ENCODE data around the gene MEIOC. TPM values are rescaled to one million over a fixed set of nuclear protein-coding genes. Genes with fewer than 3 reads are reported as not detected.

The MEIOC gene
- total RNA-seq, 1 experiment from 2014 or later: not detected

GRCh38 chr17:44646280-44646679 is 10.0 kb upstream of the MEIOC start:
- no peak overlapping the region for H3K4me2 ChIP-seq (ENCODE audit: low read length)
- H3K9me2 ChIP-seq (replicated peaks; ENCODE audit: low read length): no peaks in the 10 kb centered on the region
- H3K36me3 ChIP-seq (ENCODE audit: low read depth, low read length): no peaks in the 10 kb centered on the region
- no peak overlapping the region for H3K9ac ChIP-seq (ENCODE audit: low read length)
- H3K4me3 ChIP-seq (ENCODE audit: low read length): no peak overlapping the region
- BruUV-seq (replicated peaks): no TSS peak
- DNase-seq (no peak), ATAC-seq (no peak)
- H3K79me2 ChIP-seq (ENCODE audit: low read length): no peaks in the 10 kb centered on the region
- H3K27ac ChIP-seq (ENCODE audit: low read length): no peak overlapping the region
- no peaks in the 10 kb centered on the region for H3K4me1 ChIP-seq (ENCODE audit: insufficient read depth, low read length)
- POLR2A ChIA-PET (ENCODE audit: unreplicated experiment): no interaction called here
- intact Hi-C loops (cut with micrococcal nuclease): no loop called here
- no peaks in the 10 kb centered on the region for H3F3A ChIP-seq (ENCODE audit: low read length, unreplicated experiment)
- no peaks in the 10 kb centered on the region for H3K27me3 ChIP-seq (ENCODE audit: low read length)
- TF ChIP-seq, protein P1, sequence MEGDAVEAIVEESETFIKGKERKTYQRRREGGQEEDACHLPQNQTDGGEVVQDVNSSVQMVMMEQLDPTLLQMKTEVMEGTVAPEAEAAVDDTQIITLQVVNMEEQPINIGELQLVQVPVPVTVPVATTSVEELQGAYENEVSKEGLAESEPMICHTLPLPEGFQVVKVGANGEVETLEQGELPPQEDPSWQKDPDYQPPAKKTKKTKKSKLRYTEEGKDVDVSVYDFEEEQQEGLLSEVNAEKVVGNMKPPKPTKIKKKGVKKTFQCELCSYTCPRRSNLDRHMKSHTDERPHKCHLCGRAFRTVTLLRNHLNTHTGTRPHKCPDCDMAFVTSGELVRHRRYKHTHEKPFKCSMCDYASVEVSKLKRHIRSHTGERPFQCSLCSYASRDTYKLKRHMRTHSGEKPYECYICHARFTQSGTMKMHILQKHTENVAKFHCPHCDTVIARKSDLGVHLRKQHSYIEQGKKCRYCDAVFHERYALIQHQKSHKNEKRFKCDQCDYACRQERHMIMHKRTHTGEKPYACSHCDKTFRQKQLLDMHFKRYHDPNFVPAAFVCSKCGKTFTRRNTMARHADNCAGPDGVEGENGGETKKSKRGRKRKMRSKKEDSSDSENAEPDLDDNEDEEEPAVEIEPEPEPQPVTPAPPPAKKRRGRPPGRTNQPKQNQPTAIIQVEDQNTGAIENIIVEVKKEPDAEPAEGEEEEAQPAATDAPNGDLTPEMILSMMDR (conservative IDR thresholded peaks at IDR 0.05; ENCODE audit: low read depth, low read length): no peak
- no peak for TF ChIP-seq EZH2 (IDR thresholded peaks at IDR 0.05; ENCODE audit: low read length, unreplicated experiment)
- no peak for TF ChIP-seq EZH2phosphoT487 (IDR thresholded peaks at IDR 0.05; ENCODE audit: borderline replicate concordance, low read length)
- H3K9me3 ChIP-seq (ENCODE audit: low read length): no peaks in the 10 kb centered on the region
- H2AFZ ChIP-seq (ENCODE audit: low read length): no peak overlapping the region
- H4K20me1 ChIP-seq (ENCODE audit: low read length): no peaks in the 10 kb centered on the region
- CTCF ChIA-PET: no interaction called here

DNA sequence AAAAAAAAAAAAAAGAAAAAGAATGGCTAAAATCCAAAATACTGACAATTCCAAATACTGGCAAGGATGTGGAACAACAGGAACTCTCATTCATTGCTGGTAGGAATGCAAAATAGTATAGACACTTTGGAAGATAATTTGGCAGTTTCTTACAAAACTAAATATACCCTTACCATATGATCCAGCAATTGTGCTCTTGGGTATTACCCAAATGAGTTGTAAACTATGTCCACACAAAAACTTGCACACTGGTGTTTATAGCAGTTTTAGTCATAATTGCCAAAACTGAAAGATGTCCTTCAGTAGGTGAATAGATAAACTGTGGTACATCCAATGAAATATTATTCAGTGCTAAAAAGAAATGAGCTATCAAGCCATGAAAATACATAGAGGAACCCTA is 8.5 kb upstream of the MEIOC start:
- no peak overlapping the region for H3K9ac ChIP-seq (ENCODE audit: low read length)
- no peaks in the 10 kb centered on the region for H3K79me2 ChIP-seq (ENCODE audit: low read length)
- TF ChIP-seq, protein P1 (conservative IDR thresholded peaks at IDR 0.05; ENCODE audit: low read depth, low read length): no peak
- TF ChIP-seq EZH2 (IDR thresholded peaks at IDR 0.05; ENCODE audit: low read length, unreplicated experiment): no peak
- TF ChIP-seq EZH2phosphoT487 (IDR thresholded peaks at IDR 0.05; ENCODE audit: borderline replicate concordance, low read length): no peak
- no peak for ATAC-seq
- no TSS peak for BruUV-seq (replicated peaks)
- H3F3A ChIP-seq (ENCODE audit: low read length, unreplicated experiment): no peaks in the 10 kb centered on the region
- no peaks in the 10 kb centered on the region for H3K27me3 ChIP-seq (ENCODE audit: low read length)
- H3K36me3 ChIP-seq (ENCODE audit: low read depth, low read length): no peaks in the 10 kb centered on the region
- intact Hi-C loops (cut with micrococcal nuclease): no loop called here
- H3K9me2 ChIP-seq (replicated peaks; ENCODE audit: low read length): no peaks in the 10 kb centered on the region
- no peak overlapping the region for H3K27ac ChIP-seq (ENCODE audit: low read length)
- H3K4me2 ChIP-seq (ENCODE audit: low read length): no peak overlapping the region
- H4K20me1 ChIP-seq (ENCODE audit: low read length): no peaks in the 10 kb centered on the region
- ChIA-PET POLR2A (ENCODE audit: unreplicated experiment) (no interaction called here), CTCF (no interaction called here)
- DNase-seq: no peak
- H3K4me1 ChIP-seq (ENCODE audit: insufficient read depth, low read length): no peaks in the 10 kb centered on the region
- H2AFZ ChIP-seq (ENCODE audit: low read length): no peak overlapping the region
- no peaks in the 10 kb centered on the region for H3K9me3 ChIP-seq (ENCODE audit: low read length)
- H3K4me3 ChIP-seq (ENCODE audit: low read length): no peak overlapping the region

DNA sequence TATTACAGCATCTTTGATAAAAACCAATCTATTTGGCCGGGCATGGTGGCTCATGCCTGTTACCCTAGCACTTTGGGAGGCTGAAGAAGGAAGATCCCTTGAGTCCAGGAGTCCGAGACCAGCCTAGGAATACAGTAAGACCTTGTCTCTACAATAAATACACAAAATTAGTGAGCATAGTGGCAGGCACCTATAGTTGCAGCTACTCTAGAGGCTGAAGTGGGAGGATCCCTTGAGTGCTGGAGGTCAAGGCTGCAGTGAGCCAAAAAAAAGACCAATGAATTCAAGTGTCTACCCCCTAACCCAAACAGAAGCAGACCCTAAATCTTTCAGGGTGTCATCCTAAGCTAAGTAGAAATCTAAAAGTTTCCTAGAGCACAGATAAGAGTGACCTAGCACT is 7.3 kb upstream of the MEIOC start:
- Histone ChIP-seq H4K20me1 (ENCODE audit: low read length) (no peaks in the 10 kb centered on the region), H3K27me3 (ENCODE audit: low read length) (no peaks in the 10 kb centered on the region), H3K36me3 (ENCODE audit: low read depth, low read length) (no peaks in the 10 kb centered on the region), H3K79me2 (ENCODE audit: low read length) (no peaks in the 10 kb centered on the region), H3F3A (ENCODE audit: low read length, unreplicated experiment) (no peaks in the 10 kb centered on the region), H3K4me3 (ENCODE audit: low read length) (no peak overlapping the region), H3K4me2 (ENCODE audit: low read length) (no peak overlapping the region), H3K4me1 (ENCODE audit: insufficient read depth, low read length) (no peaks in the 10 kb centered on the region), H3K9me3 (ENCODE audit: low read length) (no peaks in the 10 kb centered on the region), H3K9me2 (replicated peaks; ENCODE audit: low read length) (no peaks in the 10 kb centered on the region), H2AFZ (ENCODE audit: low read length) (no peak overlapping the region), H3K27ac (ENCODE audit: low read length) (no peak overlapping the region), H3K9ac (ENCODE audit: low read length) (no peak overlapping the region)
- ChIA-PET CTCF (no interaction called here), POLR2A (ENCODE audit: unreplicated experiment) (no interaction called here)
- TF ChIP-seq, protein P1 (conservative IDR thresholded peaks at IDR 0.05; ENCODE audit: low read depth, low read length): no peak
- TF ChIP-seq EZH2phosphoT487 (IDR thresholded peaks at IDR 0.05; ENCODE audit: borderline replicate concordance, low read length): no peak
- no peak for TF ChIP-seq EZH2 (IDR thresholded peaks at IDR 0.05; ENCODE audit: low read length, unreplicated experiment)
- ATAC-seq (no peak), DNase-seq (no peak)
- BruUV-seq (replicated peaks): no TSS peak
- intact Hi-C loops (cut with micrococcal nuclease): no loop called here

All from PC-3 (cell line).